CD4-positive, alpha-beta T cell treated with Interleukin-12 subunit alpha and Interleukin-12 subunit beta, for 1 hour (primary cell): Measurements from ENCODE around the gene CSMD2.
"Not testable (repeated sequence)": the region's sequence is repeated elsewhere in the genome, so short reads cannot be mapped to it uniquely, and the experiment has no call there.

Experiments used
- DNase-seq: peaks from one replicate; pipeline ENCODE4 v3.0.0-alpha.2; 2020

CSMD2 gene

GRCh38 chr1:33516428-33516827 lies 648.6 kb downstream of the CSMD2 start:
- DNase-seq, result no peak

DNA sequence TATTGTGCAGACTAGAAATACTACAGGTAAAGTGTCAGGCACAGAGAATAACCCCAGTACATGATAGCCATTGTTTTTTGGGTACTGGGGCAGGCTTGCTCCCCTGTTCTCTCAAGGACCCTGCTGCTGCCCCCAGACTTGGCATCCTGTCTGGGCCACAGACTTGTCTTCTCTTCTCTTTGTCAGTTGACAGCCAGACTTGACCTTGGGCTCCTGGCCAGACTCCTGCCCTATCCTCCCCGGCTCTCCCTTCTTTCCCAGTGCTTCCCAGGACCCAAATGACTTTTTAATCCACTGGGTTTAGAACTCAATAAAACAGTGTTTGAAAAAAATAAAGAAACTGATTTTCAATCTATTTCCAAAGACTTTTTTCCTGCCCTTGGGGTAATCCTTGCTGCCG lies 649.4 kb downstream of the CSMD2 start:
- no peak for DNase-seq

GRCh38 chr1:33515112-33515511 lies 649.9 kb downstream of the CSMD2 start:
- DNase-seq, result no peak

GRCh38 chr1:33512226-33513011 lies 652.6 kb downstream of the CSMD2 start:
- DNase-seq, result no peak

- DNase-seq, result not testable (repeated sequence)
These were observed 655.8 kb downstream of the CSMD2 start for GRCh38 chr1:33509276-33509675.

DNA sequence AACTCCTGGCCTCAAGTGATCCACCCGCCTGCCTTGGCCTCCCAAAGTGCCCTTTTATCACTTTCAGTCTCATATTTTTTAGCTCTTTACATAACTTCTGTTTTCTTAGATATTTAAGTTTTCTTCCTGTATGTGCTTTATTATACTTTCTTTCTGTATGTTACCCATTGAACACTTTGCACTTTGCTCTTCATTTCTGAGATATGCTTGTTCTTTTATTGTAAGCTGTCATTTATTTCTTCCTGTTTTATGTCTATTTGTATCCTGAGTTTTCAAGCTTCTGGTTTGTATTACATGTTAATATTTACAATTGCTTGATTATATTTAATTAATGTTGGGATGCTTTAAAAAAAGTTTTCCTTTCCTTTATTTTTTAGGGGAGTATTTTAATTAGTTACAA lies 656.9 kb downstream of the CSMD2 start:
- DNase-seq, result no peak

DNA sequence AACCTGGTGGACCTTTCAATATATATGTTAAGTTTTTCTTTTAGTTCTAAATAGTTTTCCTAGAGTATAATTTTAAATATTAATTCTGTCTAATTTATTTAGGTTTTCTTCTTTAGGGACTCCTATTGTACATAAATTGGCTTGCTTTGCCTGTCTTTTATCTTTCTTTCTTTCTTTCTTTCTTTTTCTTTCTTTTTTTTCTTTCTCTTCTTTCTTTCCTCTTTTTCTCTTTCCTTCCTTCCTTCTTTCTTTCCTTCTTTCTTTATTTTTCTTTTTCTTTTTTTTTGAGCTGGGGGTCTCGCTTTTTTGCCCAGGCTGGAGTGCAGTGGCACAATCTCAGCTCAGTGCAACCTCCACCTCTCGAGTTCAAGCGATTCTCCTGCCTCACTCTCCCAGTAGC lies 657.4 kb downstream of the CSMD2 start:
- no peak for DNase-seq

- no peak for DNase-seq
These were observed 661.5 kb downstream of the CSMD2 start for GRCh38 chr1:33503506-33503905.

- DNase-seq, result no peak
These were observed 662.3 kb downstream of the CSMD2 start for GRCh38 chr1:33502726-33503125.

DNA sequence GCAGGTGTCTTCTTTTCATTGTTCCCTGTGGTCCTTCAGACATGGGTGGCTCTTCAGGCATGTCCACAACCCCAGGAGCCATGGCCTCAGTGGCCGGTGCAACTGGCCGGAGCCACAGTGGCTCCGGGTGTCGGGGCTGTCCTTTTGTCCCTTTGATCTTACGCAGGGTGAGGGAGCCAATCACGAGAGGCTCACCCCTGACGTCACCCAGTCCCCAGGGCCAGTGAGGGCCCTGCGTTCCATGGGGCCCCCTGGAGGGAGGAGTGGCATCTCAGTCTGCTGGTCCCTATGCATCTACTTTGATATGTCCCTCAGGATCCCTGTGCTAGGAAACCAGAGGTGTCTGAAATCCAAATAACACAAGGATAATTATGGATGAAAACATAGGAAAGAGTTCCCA lies 663.3 kb downstream of the CSMD2 start:
- no peak for DNase-seq

DNA sequence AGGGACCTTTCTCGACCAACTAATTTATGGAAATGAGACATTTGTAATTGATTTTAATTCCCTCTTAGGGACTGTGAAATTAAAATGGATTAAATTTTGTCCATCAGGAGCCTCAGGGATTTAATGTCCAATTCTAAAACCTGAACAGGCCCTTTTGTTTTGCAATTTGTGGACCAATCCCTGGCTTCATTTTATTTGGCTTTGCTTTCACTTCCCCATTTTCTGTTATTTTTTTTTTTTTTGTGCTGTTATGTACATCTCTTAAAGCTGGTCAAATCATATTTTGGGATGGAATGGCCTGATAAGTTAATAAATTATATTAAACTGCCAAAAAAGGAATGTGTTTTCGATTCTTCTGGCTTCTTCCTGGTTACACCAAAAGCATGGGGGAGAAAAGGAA lies 663.7 kb downstream of the CSMD2 start:
- DNase-seq, result no peak

GRCh38 chr1:33500547-33500946 lies 664.5 kb downstream of the CSMD2 start:
- DNase-seq, result no peak

- DNase-seq, result no peak
These were observed 667.6 kb downstream of the CSMD2 start for GRCh38 chr1:33497410-33497809.

DNA sequence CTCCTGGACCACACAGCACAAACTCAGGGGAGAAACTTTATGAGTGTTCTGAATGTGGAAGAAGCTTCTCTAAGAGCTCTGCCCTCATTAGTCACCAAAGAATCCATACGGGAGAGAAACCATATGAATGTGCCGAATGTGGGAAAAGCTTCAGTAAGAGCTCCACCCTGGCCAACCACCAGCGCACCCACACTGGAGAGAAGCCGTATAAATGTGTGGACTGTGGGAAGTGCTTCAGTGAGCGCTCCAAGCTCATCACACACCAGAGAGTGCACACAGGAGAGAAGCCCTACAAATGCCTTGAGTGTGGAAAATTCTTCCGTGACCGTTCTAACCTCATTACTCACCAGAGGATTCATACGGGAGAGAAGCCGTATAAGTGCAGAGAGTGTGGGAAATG lies 670.1 kb downstream of the CSMD2 start:
- DNase-seq, result no peak

DNA sequence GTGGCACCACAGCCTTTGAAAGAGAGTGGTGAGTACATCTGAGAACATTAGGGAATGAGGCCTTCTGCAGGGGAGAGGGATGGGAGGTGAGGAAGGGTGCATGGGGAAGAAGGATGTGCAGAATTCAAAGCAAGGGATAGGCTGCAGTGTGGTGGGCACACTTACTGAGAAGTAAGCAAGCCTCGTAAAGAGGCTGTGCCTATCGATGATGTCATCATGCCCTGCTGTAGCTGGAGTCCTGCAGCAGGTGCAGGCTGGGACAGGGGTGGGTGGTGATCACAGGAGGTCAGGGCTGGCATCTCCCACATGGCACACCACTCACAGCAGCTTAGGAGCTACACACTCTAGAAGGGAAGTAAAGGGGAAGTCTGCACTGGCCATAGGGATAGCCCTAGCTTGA lies 676.4 kb downstream of the CSMD2 start:
- no peak for DNase-seq

DNA sequence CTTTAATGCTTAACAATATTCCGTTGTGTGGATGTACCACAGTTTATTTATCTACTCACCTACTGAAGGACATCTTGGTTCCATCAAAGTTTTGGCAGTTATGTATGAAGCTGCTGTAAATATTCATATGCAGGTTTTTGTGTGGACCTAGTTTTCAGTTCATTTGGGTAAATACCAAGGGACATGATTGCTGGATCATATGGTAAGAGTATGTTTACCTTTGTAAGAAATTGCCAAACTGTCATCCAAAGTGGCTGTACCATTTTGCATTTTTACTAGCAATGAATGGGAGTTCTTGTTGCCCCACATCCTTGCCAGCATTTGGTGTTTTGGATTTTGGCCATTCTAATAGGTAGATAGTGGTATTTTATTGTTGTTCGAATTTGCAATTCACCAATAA lies 682.6 kb downstream of the CSMD2 start:
- DNase-seq, result no peak

GRCh38 chr1:33477451-33477850 lies 687.6 kb downstream of the CSMD2 start:
- DNase-seq, result no peak

- no peak for DNase-seq
These were observed 691.1 kb downstream of the CSMD2 start for GRCh38 chr1:33473900-33474299.

GRCh38 chr1:33472269-33472980 lies 692.6 kb downstream of the CSMD2 start, which contains the start of gene ZSCAN20:
Gene ZSCAN20, plus strand, starts transcription at chr1:33472645. Its CDS starts 6,644 bp downstream, at chr1:33479289.
- DNase-seq, result peak; percentile 88

DNA sequence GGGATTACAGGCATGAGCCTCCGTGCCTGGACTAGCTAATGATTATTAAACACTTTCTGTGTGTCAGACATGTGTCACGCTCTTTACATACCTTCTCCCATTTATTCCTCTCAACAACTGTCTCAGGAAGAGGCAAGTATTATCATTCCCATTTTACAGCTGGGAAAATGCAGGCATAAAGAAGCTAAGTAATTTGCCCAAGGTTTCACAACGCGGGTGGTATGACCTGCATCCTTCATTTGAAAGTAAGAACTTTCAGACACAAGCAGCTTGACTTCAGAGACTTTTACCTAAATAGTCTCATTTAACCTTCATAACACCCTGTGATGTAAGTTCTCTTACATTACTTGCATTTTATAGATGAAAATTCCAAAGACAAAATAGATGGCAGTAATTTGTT lies 693.6 kb downstream of the CSMD2 start:
- no peak for DNase-seq

DNA sequence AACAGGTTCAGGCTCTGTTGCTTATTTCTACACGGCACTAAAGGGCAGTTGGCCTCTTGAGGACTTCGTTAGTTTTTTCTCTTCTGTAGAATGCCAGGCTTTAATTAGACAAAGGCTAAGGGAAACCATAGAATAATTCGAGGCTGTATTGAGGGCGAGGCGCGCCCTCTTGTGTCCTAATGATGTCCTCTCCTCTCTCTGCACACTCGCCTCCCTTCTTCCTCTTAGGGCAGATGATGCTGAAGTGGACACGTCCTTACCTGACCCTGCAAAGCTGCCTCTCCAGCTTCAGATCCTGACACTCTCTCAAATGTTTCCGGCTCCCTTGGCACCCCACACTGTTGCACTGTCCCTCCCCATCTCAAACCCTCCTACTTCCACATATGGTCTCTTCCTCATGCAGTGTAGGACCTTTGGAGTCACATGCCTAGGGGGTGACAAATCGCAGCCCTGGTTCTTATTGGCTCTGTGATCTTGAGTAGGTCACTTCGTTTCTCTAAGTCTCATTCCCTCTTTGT lies 694.5 kb downstream of the CSMD2 start:
- DNase-seq, result peak; percentile 59

DNA sequence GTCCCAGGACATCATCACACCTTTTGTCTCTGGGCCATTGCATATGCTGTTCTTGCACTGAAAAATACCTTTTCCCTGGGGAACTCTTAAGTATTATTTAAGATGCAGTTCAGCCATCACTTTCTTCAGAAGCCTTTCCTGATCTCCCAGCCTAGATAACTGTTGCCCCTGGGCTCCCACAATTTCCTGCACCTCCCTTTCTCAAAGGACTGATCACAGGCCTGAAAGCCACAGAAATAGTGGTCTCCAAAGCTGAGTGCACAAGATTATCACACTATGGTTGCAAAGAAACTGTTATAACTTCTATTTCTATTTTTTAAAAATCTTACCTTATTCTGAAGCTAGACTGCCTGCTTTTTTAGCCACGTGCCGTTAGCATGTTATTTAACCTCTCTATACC lies 695.3 kb downstream of the CSMD2 start:
- DNase-seq, result no peak

DNA sequence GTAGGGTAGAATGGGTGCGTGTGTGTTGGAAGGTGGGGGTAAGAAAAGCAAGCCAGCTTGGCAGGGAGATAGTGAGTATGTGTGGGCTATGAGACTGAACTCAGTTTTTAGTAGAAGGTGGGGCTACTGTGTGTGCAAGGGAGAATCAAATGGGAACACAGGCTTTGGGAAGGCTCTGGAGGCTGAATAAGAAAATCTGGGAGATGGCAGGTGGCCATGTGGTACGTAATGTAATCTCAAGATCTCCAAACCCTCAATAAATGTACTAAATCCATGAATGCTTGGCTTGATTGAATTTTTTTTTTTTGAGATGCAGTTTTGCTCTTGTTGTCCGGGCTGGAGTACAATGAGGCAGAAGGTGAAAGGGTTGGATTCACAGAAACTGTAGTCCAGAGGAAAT lies 696.1 kb downstream of the CSMD2 start:
- no peak for DNase-seq

- no peak for DNase-seq
These were observed 696.5 kb downstream of the CSMD2 start for GRCh38 chr1:33468531-33468930.
